RCC 7860 (cell line): ENCODE data around the gene CPSF2.
A peak's percentile ranks its signal among the peaks of the same experiment; 100 is the strongest.

ENCODE experiments used
- DNase-seq: peaks from one replicate; pipeline ENCODE4 v3.0.0-alpha.2; 2015; ENCODE audit warnings: low spot score
- FAIRE-seq: peaks from 2 replicates; lab custom pipeline; 2012; peaks lifted over from hg19 to GRCh38; lab: Jason Lieb, UNC

Gene CPSF2

DNA sequence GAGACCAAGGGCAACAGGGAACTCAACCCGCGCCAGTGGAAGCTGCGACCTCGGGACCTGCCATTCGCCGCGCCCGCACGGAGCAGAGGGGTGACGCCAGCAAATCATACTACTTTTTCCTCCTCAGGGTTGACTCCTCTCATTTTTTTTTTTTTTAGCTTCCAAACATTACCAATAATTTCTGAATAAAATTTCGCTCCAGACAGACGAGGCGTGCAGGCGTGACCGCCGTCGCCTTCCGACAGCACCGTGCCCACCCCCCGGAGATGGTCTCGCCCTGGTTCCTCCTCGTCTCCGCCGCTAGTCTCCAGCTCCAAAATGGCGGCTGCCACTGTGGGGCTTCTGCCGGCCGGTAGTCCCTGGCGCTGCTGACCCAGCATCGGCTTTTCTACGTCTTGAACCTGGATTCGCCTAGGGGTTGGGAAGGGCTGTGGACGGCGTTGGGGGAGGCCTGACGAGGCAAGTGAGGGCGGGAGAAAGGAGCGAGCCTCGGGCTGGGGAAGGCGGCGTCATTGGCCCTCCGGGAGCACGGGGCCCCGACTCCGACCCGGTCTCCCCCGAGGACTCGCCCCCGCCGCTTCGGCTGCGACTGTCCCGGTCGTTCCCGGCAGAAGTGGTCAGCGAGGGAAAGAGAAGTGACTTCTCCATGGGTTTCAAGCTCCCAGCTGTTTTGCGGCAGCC, at the start of gene CPSF2, which contains the start of gene NDUFB1:
CPSF2 (plus strand) TSS at position 300 of the 681 bp plus-strand sequence. CDS start 9,016 bp downstream, outside the sequence.
NDUFB1 (minus strand) TSS at position 37 of the 681 bp plus-strand sequence. CDS start 4,069 bp downstream, outside the sequence.
- FAIRE-seq: no peak
- peak; percentile 40 for DNase-seq

DNA sequence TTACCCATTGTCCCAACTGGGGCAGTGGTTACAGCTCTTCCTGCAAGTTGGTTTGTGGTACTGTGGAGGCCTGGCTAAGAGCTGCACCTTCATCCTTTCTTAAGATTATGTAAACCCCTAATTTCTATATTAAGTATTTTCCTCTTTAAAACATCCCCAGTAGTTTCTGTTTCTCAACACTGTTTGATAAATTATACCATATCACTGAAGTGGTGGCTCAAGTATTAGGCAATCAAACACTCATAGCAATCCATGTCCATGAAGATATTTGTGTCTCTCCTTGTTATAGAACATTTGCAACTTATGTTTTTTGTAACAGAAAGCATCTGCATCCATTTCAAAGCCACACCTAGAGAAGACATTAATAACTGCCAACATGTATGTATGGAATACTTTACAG, 47.2 kb upstream of the CPSF2 start:
- no peak for DNase-seq
- FAIRE-seq: no peak

DNA sequence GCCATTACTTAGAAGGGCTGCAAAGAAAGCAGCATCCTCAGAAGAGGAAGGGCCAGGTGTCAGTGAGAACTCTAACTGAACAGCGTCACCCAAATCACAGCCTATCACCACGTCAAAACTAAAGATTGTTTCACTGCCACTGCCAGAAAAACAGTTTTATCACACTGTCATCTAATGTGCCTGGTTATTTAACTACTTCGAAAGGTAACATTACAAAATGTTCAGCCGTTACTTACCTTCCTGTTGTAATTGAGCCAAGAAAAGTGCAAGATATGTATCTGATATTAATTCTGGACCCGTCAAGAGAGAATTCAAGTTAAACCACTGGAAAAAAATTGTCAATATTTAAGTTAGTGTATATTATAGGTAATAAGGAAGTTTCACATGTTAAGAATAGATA, 33.3 kb upstream of the CPSF2 start:
- FAIRE-seq (no peak), DNase-seq (no peak)

DNA sequence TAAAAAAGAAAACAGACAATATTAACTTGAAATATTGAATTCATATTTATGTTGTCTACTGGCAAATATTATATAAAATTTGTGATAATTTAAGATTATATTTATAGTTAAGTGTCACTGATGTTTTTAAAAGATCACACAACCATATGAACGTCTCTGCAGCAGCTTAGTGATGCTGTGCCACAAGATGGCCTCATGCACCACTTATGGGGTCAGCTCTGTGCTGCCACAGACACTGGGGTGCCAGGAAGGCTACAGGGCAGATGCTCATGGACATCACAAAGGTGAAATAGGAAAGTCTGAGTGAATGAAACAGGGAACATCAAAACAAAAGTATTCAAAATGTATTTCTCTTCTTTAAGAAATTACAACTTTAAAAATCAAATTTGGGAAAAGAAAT, 28.4 kb upstream of the CPSF2 start:
- FAIRE-seq (no peak), DNase-seq (no peak)

GRCh38 chr14:92099802-92100201, 22.0 kb upstream of the CPSF2 start:
- no peak for FAIRE-seq
- DNase-seq: no peak

- FAIRE-seq: no peak
- no peak for DNase-seq
Observed at GRCh38 chr14:92103363-92103989, 18.3 kb upstream of the CPSF2 start.

GRCh38 chr14:92105073-92105892, 16.5 kb upstream of the CPSF2 start:
- DNase-seq (no peak), FAIRE-seq (no peak)

DNA sequence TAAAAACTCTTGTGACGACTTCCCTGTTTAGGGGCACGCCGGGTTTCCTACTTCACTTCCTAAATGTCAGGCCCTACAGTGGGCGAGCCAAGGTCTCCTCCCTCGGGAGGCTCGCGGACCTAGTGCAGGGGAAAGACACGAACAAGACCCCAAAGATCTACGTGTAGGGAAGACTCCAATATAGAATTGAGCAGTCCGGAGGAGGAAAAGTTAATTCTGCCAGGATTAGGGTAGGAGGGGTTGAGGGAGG, 16.0 kb upstream of the CPSF2 start:
- FAIRE-seq (no peak), DNase-seq (no peak)

- DNase-seq (peak; percentile 83), FAIRE-seq (no peak)
Observed at GRCh38 chr14:92106143-92106926, 15.4 kb upstream of the CPSF2 start, which contains the start of gene ATXN3. Gene ATXN3 (minus strand): TSS chr14:92106582. CDS start chr14:92106552, 30 bp downstream.

- DNase-seq: no peak
- no peak for FAIRE-seq
Observed at GRCh38 chr14:92108345-92109254, 13.2 kb upstream of the CPSF2 start.

DNA sequence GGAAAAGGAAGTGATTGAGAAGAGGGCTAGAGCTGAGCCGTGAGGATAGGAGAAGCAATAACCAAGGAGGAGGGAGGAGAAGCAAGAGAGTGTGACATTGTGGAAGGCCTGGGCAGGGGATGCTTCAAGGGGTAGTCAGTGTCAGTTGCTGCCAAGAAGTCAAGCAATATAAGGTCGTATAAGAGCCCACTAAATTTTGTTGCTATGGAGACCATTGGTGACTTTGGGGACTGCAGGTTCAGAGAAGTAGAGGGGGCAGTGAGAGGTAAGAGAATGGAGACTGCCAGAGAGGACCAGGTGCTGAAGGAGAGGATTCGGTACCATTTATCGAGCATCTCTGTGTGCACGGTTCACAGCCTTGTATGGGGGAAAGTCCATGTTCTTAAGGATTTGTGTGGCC, 12.3 kb upstream of the CPSF2 start:
- DNase-seq (no peak), FAIRE-seq (no peak)

- DNase-seq (no peak), FAIRE-seq (no peak)
Observed at GRCh38 chr14:92121207-92121669, 531 bp upstream of the CPSF2 start.

- DNase-seq: no peak
Observed at GRCh38 chr14:92122351-92122677, 545 bp downstream of the CPSF2 start.

DNA sequence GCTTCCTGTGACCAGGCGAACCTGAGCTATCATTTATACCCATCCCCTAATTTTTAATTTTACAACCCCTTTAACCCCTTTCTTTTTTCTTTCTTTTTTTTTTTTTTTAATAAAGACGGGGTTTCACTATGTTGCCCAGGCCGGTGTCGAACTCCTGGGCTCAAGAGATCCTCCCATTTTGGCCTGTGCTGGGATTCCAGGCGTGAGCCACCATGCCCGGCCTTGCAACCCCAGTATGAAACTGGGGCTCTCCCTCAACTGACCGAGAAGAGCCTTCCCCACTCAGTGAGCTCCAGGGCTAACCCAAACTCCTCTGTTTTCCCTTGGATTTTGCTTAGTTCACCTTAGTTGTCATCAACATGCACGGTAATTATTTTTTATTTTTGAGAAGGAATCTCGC, 992 bp downstream of the CPSF2 start:
- DNase-seq (no peak), FAIRE-seq (no peak)

More at GRCh38 chr14:92122351-92122677, 545 bp downstream of the CPSF2 start:
- FAIRE-seq: no peak

- no peak for FAIRE-seq
Observed at GRCh38 chr14:92134456-92134855, 12.7 kb downstream of the CPSF2 start.

DNA sequence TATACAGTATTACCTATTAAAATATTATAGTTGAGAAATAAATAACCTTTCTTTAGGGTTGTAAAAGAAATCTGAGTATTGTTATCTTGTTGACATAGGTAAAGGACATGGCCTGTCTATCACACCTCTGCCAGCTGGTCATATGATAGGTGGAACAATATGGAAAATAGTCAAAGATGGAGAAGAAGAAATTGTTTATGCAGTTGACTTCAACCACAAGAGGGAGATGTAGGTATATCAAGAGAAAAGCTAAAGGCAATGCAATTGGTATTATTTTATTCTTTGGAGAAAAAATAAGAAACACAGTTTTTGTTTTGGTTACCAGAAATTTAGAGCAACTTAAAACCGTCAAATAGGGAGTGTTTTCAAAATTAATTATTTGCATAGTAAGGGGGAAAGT, 13.5 kb downstream of the CPSF2 start:
- no peak for FAIRE-seq

More at GRCh38 chr14:92134456-92134855, 12.7 kb downstream of the CPSF2 start:
- DNase-seq: no peak

GRCh38 chr14:92143309-92143708, 21.5 kb downstream of the CPSF2 start:
- no peak for FAIRE-seq
- no peak for DNase-seq

More for the DNA sequence above, 13.5 kb downstream of the CPSF2 start:
- DNase-seq: no peak

- no peak for FAIRE-seq
- DNase-seq: no peak
Observed at GRCh38 chr14:92143962-92144361, 22.2 kb downstream of the CPSF2 start.

- no peak for DNase-seq
- FAIRE-seq: no peak
Observed at GRCh38 chr14:92144708-92145107, 22.9 kb downstream of the CPSF2 start.

DNA sequence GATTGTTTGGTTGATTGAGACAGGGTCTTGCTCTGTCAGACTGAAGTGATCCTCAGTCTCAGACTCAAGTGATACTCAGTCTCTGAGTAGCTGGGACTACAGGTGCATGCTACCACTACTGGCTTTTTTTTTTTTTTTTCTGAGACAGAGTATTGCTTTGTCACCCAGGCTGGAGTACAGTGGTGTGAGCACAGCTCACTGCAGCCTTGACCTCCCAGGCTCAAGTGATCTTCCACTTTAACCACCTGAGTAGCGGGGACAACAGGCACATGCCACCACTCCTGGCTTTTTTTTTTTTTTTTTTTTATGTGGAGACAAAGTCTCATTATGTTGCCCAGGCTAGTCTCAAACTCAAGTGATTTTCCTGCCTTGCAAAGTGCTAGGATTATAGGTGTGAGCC, 31.8 kb downstream of the CPSF2 start:
- DNase-seq (no peak), FAIRE-seq (no peak)
